GM19099 (cell line): ENCODE data around the gene TKTL1.

Experiments used
- POLR2A ChIP-seq: IDR thresholded peaks from 3 replicates; pipeline ENCODE4 v1.6.1; 2011; ENCODE audit warnings: low read depth; ENCODE audit not compliant: insufficient read length; ENCODE audit errors: extremely low read depth

Gene TKTL1

GRCh38 chrX:154315416-154315815 lies 19.8 kb downstream of the TKTL1 start:
- no peak for TF ChIP-seq POLR2A

- no peak for TF ChIP-seq POLR2A
Measured at GRCh38 chrX:154317391-154317995, 21.9 kb downstream of the TKTL1 start.

GRCh38 chrX:154320406-154320805 lies 24.8 kb downstream of the TKTL1 start:
- TF ChIP-seq POLR2A = no peak

GRCh38 chrX:154321152-154321551 lies 25.6 kb downstream of the TKTL1 start:
- TF ChIP-seq POLR2A = no peak

GRCh38 chrX:154321594-154321993 lies 26.0 kb downstream of the TKTL1 start:
- TF ChIP-seq POLR2A = no peak

GRCh38 chrX:154322890-154323289 lies 27.3 kb downstream of the TKTL1 start:
- no peak for TF ChIP-seq POLR2A

- TF ChIP-seq POLR2A = no peak
Measured at GRCh38 chrX:154323537-154323936, 27.9 kb downstream of the TKTL1 start.

- no peak for TF ChIP-seq POLR2A
Measured at GRCh38 chrX:154325541-154325940, 29.9 kb downstream of the TKTL1 start.

GRCh38 chrX:154327038-154327820 lies 31.6 kb downstream of the TKTL1 start:
- no peak for TF ChIP-seq POLR2A

GRCh38 chrX:154328646-154329045 lies 33.1 kb downstream of the TKTL1 start:
- no peak for TF ChIP-seq POLR2A

- TF ChIP-seq POLR2A = no peak
Measured at GRCh38 chrX:154329294-154329693, 33.7 kb downstream of the TKTL1 start.

GRCh38 chrX:154332561-154332960 lies 37.0 kb downstream of the TKTL1 start:
- no peak for TF ChIP-seq POLR2A

- no peak for TF ChIP-seq POLR2A
Measured at GRCh38 chrX:154333116-154333515, 37.5 kb downstream of the TKTL1 start.

GRCh38 chrX:154333837-154334271 lies 38.3 kb downstream of the TKTL1 start:
- TF ChIP-seq POLR2A = no peak

GRCh38 chrX:154334496-154334895 lies 38.9 kb downstream of the TKTL1 start:
- no peak for TF ChIP-seq POLR2A

GRCh38 chrX:154348114-154348531 lies 52.5 kb downstream of the TKTL1 start:
- no peak for TF ChIP-seq POLR2A
